Activated CD8-positive, alpha-beta T cell treated with anti-CD3 and anti-CD28 coated beads, Interleukin-2, amount 10 ng/mL, durations not matched to agents 7 days and 5 days (primary cell): Measurements from ENCODE around the gene EVC. TPM values are rescaled to one million over a fixed set of nuclear protein-coding genes. Genes with fewer than 3 reads are reported as not detected.
"Not testable (repeated sequence)": the region's sequence is repeated elsewhere in the genome, so short reads cannot be mapped to it uniquely, and the experiment has no call there.

ENCODE experiments used
- ATAC-seq: fragments of 150-1000 bp; cut with Tn5 transposase; one replicate; pipeline ENCODE4 v1.10.0; 2021; ENCODE audit warnings: moderate library complexity
- CTCF ChIA-PET: fragments of 350-600 bp; sonication (Branson Sonifier 250); formaldehyde crosslinking; loops from one replicate; lab custom pipeline; 2021; ENCODE audit warnings: antibody characterized with exemption; lab: Charles Lee
- POLR2A ChIA-PET: fragments of 350-600 bp; sonication (Branson Sonifier 250); formaldehyde crosslinking; loops from one replicate; lab custom pipeline; 2021; ENCODE audit warnings: antibody characterized with exemption; lab: Charles Lee
- DNase-seq: peaks from one replicate; pipeline ENCODE4 v3.0.0-alpha.2; 2020
- H3K27ac Mint-ChIP-seq: one replicate; pipeline ENCODE4 v1.8.0; 2021; ENCODE audit warnings: mild to moderate bottlenecking, mixed read lengths
- H3K27me3 Mint-ChIP-seq: one replicate; pipeline ENCODE4 v1.8.0; 2021; ENCODE audit warnings: low read depth, mixed read lengths
- H3K36me3 Mint-ChIP-seq: one replicate; pipeline ENCODE4 v1.8.0; 2021; ENCODE audit warnings: low read depth, mixed read lengths
- H3K4me1 Mint-ChIP-seq: one replicate; pipeline ENCODE4 v1.8.0; 2021; ENCODE audit warnings: low read depth, mixed read lengths
- H3K4me3 Mint-ChIP-seq: one replicate; pipeline ENCODE4 v1.8.0; 2021; ENCODE audit warnings: mild to moderate bottlenecking, mixed read lengths
- H3K9me3 Mint-ChIP-seq: one replicate; pipeline ENCODE4 v1.8.0; 2022; ENCODE audit warnings: mixed read lengths; ENCODE audit not compliant: insufficient read depth
- total RNA-seq, 2 experiments: library from RNA; stranded (reverse); gene quantifications; one replicate each; pipeline ENCODE4 v1.2.3, GENCODE V29; 2021

The EVC gene
- total RNA-seq, 2 experiments from 2014 or later: 1.7 to 1.9 TPM

- no peak overlapping the region for H3K27ac Mint-ChIP-seq
- peaks cover 28% of the 10 kb centered on the region for H3K4me1 Mint-ChIP-seq
- ChIA-PET POLR2A (no interaction called here), CTCF (interaction anchor here (1.4 kb wide), 1 partner anchor 15 kb away, joined by 4 read pairs; no protein-coding TSS in a partner anchor)
- DNase-seq: peak; percentile 22
- H3K4me3 Mint-ChIP-seq: no peak overlapping the region
- no peak for ATAC-seq
- peaks cover 10% of the 10 kb centered on the region for H3K27me3 Mint-ChIP-seq
- no peaks in the 10 kb centered on the region for H3K36me3 Mint-ChIP-seq
- no peaks in the 10 kb centered on the region for H3K9me3 Mint-ChIP-seq
These were observed 116.4 kb downstream of the EVC start for GRCh38 chr4:5827108-5828004.

GRCh38 chr4:5828005-5828391 lies 117.0 kb downstream of the EVC start:
- DNase-seq (no peak), ATAC-seq (no peak)
- Mint-ChIP-seq H3K27me3 (peaks cover 10% of the 10 kb centered on the region), H3K4me3 (no peak overlapping the region), H3K36me3 (no peaks in the 10 kb centered on the region), H3K9me3 (no peaks in the 10 kb centered on the region), H3K4me1 (peaks cover 28% of the 10 kb centered on the region), H3K27ac (no peak overlapping the region)
- POLR2A ChIA-PET: no interaction called here
- CTCF ChIA-PET: no interaction called here

- H3K27ac Mint-ChIP-seq: no peak overlapping the region
- no peak for ATAC-seq
- no peak overlapping the region for H3K4me3 Mint-ChIP-seq
- no peaks in the 10 kb centered on the region for H3K9me3 Mint-ChIP-seq
- H3K27me3 Mint-ChIP-seq: peaks cover 2% of the 10 kb centered on the region
- DNase-seq: no peak
- no peaks in the 10 kb centered on the region for H3K4me1 Mint-ChIP-seq
- no peaks in the 10 kb centered on the region for H3K36me3 Mint-ChIP-seq
- ChIA-PET POLR2A (no interaction called here), CTCF (no interaction called here)
These were observed 125.9 kb downstream of the EVC start for GRCh38 chr4:5836943-5837342.

DNA sequence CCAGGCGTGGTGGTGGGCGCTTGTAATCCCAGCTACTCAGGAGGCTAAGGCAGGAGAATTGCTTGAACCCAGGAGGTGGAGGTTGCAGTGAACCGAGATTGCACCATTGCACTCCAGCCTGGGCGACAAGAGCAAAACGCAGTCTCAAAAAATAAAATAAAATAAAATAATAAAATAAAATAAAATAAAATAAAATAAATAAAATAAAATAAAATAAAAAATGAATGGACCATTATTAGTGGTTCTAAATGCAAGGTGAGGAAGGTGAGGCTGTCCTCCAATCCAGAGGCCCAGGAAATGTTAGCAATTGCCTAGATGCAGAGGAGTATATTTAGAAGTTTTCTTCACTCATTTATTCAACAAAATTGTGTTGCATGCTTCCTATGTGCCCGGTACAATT lies 126.5 kb downstream of the EVC start:
- H3K27ac Mint-ChIP-seq, H3K27me3 Mint-ChIP-seq, H3K4me3 Mint-ChIP-seq, H3K36me3 Mint-ChIP-seq, DNase-seq, H3K4me1 Mint-ChIP-seq, CTCF ChIA-PET, H3K9me3 Mint-ChIP-seq, POLR2A ChIA-PET, ATAC-seq: not testable (repeated sequence)

- no peaks in the 10 kb centered on the region for H3K9me3 Mint-ChIP-seq
- no peaks in the 10 kb centered on the region for H3K4me1 Mint-ChIP-seq
- ChIA-PET CTCF (no interaction called here), POLR2A (no interaction called here)
- no peak overlapping the region for H3K4me3 Mint-ChIP-seq
- DNase-seq (no peak), ATAC-seq (no peak)
- no peaks in the 10 kb centered on the region for H3K27me3 Mint-ChIP-seq
- H3K36me3 Mint-ChIP-seq: no peaks in the 10 kb centered on the region
- H3K27ac Mint-ChIP-seq: no peak overlapping the region
These were observed 128.3 kb downstream of the EVC start for GRCh38 chr4:5839332-5839731.

GRCh38 chr4:5839751-5840674 lies 129.0 kb downstream of the EVC start:
- ChIA-PET POLR2A (no interaction called here), CTCF (no interaction called here)
- no peak for DNase-seq
- Mint-ChIP-seq H3K36me3 (no peaks in the 10 kb centered on the region), H3K27ac (no peak overlapping the region), H3K4me1 (no peaks in the 10 kb centered on the region), H3K9me3 (no peaks in the 10 kb centered on the region), H3K27me3 (no peaks in the 10 kb centered on the region), H3K4me3 (no peak overlapping the region)
- ATAC-seq: no peak

DNA sequence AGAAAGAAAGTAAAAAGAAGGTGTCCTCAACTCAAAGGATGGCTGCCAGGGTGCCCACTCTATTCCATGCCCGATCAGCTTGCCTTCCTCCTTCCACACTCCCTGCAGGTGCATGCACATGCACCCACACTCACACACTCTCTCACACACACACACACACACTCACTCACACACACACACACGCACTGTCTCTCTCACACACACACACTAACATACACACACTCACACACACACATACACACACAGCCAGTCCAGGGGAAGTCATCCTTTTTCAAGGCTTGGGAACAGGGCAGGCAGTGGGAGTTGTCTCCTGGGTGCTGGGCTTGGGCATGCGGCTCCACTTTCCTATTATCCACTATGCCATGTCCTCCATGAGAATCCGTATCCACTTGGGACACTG lies 131.5 kb downstream of the EVC start:
- no peaks in the 10 kb centered on the region for H3K9me3 Mint-ChIP-seq
- ATAC-seq: no peak
- ChIA-PET CTCF (no interaction called here), POLR2A (no interaction called here)
- H3K36me3 Mint-ChIP-seq: no peaks in the 10 kb centered on the region
- no peak for DNase-seq
- no peaks in the 10 kb centered on the region for H3K4me1 Mint-ChIP-seq
- no peak overlapping the region for H3K27ac Mint-ChIP-seq
- no peaks in the 10 kb centered on the region for H3K27me3 Mint-ChIP-seq
- H3K4me3 Mint-ChIP-seq: no peak overlapping the region

DNA sequence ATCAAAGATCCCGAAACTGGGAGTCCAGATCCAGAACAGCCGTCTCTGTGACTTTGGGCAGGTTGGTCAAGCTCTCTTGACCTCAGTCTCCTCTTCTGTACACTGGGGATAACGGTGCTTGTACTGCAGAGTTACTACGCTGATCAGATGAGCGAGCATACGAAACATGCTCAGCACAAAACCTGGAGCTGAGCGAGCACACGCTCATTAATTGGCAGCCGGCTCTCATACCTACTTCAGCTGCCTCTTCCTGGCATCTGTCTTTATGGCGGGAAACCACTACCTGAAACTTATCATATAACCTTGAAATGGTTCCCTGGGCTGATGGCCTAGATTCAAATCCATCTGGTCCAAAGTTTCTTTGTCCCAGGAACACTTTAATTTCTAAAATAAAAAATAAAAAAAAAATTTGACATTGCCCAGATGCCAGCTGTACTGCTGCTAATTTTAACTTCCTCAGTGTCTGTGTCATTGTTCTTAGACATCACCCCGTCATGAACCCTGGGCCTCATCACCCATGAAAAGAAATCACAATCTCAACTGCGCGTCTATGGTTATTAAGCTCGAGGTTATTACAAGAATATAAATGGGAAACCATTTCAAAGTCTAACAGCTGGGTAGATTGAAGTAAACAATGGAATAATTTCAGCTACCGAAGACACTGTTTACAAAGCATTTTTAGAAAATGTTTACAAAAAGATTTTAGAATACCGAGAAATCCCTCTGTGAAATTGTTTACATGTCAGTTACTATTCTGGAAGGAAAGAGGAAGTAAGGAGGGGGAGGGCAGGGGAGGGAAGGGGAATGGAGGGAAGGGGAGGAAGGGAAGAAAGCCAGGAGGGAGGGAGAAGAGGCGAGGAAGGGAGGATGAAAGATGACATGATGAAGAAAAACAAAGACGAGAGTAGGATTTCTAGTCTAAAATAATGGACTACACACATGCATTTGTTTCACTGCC lies 132.9 kb downstream of the EVC start:
- Mint-ChIP-seq H3K9me3 (no peaks in the 10 kb centered on the region), H3K27ac (no peak overlapping the region), H3K27me3 (peaks cover 2% of the 10 kb centered on the region), H3K4me1 (no peaks in the 10 kb centered on the region), H3K36me3 (no peaks in the 10 kb centered on the region), H3K4me3 (no peak overlapping the region)
- no peak for DNase-seq
- CTCF ChIA-PET: no interaction called here
- ATAC-seq: no peak
- POLR2A ChIA-PET: no interaction called here

GRCh38 chr4:5845035-5845905 lies 134.3 kb downstream of the EVC start:
- H3K27me3 Mint-ChIP-seq: peaks cover 4% of the 10 kb centered on the region
- no peaks in the 10 kb centered on the region for H3K9me3 Mint-ChIP-seq
- H3K36me3 Mint-ChIP-seq: no peaks in the 10 kb centered on the region
- POLR2A ChIA-PET: no interaction called here
- no peaks in the 10 kb centered on the region for H3K4me1 Mint-ChIP-seq
- no peak overlapping the region for H3K4me3 Mint-ChIP-seq
- ATAC-seq (no peak), DNase-seq (no peak)
- no peak overlapping the region for H3K27ac Mint-ChIP-seq
- CTCF ChIA-PET: no interaction called here

- no peak overlapping the region for H3K27ac Mint-ChIP-seq
- H3K27me3 Mint-ChIP-seq: peaks cover 4% of the 10 kb centered on the region
- ChIA-PET POLR2A (no interaction called here), CTCF (no interaction called here)
- no peak overlapping the region for H3K4me3 Mint-ChIP-seq
- no peaks in the 10 kb centered on the region for H3K9me3 Mint-ChIP-seq
- H3K36me3 Mint-ChIP-seq: no peaks in the 10 kb centered on the region
- ATAC-seq (no peak), DNase-seq (no peak)
- H3K4me1 Mint-ChIP-seq: no peaks in the 10 kb centered on the region
These were observed 140.8 kb downstream of the EVC start for GRCh38 chr4:5851637-5852301.
